B cell (primary cell): ENCODE measurements around the gene NEK11.

ENCODE experiments used
- EZH2 ChIP-seq: IDR thresholded peaks from 2 replicates; pipeline ENCODE4 v1.6.1; 2012; ENCODE audit warnings: borderline replicate concordance, low read depth, mild to moderate bottlenecking, moderate library complexity, low read length; ENCODE audit not compliant: insufficient read depth, poor library complexity, severe bottlenecking
- TF ChIP-seq, protein P1 (sequence below): fragments of 200-600 bp; IDR thresholded peaks from one replicate; pipeline ENCODE4 v1.8.0; 2022; ENCODE audit warnings: antibody characterized with exemption, mild to moderate bottlenecking

DNA sequence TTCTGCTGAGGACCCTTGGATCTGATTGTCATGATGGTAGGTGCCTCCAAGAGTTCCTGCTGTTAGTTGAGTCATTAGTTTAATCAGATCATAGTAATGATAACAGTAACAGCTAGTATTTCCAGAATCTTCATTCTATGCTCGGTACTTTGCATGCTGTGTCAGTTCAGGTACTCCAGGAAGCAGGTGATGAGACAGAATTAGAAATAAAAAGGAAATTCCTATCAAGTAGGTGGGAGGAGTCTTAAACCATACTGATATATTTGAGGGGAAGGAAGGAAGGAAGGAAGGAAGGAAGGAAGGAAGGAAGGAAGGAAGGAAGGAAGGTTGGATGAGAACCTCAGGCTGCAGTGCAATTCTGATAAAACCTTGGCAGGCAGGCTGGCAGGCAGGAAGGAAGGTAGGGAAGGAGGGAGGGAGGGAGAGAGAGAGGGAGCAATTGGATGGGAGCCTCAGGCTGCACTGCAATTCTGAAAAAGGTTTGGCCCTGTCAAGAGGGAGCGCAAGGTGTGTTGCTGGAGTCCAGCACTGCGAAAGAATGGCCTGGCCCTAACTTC, 206.1 kb downstream of the NEK11 start:
- TF ChIP-seq, protein P1, sequence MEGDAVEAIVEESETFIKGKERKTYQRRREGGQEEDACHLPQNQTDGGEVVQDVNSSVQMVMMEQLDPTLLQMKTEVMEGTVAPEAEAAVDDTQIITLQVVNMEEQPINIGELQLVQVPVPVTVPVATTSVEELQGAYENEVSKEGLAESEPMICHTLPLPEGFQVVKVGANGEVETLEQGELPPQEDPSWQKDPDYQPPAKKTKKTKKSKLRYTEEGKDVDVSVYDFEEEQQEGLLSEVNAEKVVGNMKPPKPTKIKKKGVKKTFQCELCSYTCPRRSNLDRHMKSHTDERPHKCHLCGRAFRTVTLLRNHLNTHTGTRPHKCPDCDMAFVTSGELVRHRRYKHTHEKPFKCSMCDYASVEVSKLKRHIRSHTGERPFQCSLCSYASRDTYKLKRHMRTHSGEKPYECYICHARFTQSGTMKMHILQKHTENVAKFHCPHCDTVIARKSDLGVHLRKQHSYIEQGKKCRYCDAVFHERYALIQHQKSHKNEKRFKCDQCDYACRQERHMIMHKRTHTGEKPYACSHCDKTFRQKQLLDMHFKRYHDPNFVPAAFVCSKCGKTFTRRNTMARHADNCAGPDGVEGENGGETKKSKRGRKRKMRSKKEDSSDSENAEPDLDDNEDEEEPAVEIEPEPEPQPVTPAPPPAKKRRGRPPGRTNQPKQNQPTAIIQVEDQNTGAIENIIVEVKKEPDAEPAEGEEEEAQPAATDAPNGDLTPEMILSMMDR: no peak
- no peak for TF ChIP-seq EZH2
